PFSK-1 (cell line): ENCODE data around the gene SLC26A8.

Experiments used
- FOXP2 ChIP-seq: optimal IDR thresholded peaks from 2 replicates; pipeline ENCODE3; 2011; ENCODE audit warnings: borderline replicate concordance, control low read depth, inconsistent platforms; ENCODE audit not compliant: insufficient read depth; ENCODE audit errors: extremely low read length, extremely low read depth
- POLR2AphosphoS5 ChIP-seq: IDR thresholded peaks from 2 replicates; pipeline ENCODE4 v1.6.1; 2012; ENCODE audit warnings: low read depth, mild to moderate bottlenecking, control low read depth, low read length, moderate library complexity
- SIN3A ChIP-seq: IDR thresholded peaks from 2 replicates; pipeline ENCODE4 v1.6.1; 2012; ENCODE audit warnings: mild to moderate bottlenecking, low read length, moderate library complexity, borderline replicate concordance; ENCODE audit not compliant: insufficient read depth
- TAF1 ChIP-seq: IDR thresholded peaks from 2 replicates; pipeline ENCODE4 v1.6.1; 2012; ENCODE audit warnings: low read length, control low read depth, borderline replicate concordance; ENCODE audit not compliant: insufficient read depth
- TF ChIP-seq, protein P1 (sequence below), 2 experiments: IDR thresholded peaks; 2 replicates each; pipeline versions ENCODE4 v1.6.1 to v1.8.0; 2011 to 2012; ENCODE audit warnings: low read depth in 2 of 2, low read length in 2 of 2, control low read depth in 1 of 2, inconsistent platforms in 1 of 2, mild to moderate bottlenecking in 1 of 2, moderate library complexity in 1 of 2; ENCODE audit not compliant: insufficient read depth in 1 of 2

The SLC26A8 gene

DNA sequence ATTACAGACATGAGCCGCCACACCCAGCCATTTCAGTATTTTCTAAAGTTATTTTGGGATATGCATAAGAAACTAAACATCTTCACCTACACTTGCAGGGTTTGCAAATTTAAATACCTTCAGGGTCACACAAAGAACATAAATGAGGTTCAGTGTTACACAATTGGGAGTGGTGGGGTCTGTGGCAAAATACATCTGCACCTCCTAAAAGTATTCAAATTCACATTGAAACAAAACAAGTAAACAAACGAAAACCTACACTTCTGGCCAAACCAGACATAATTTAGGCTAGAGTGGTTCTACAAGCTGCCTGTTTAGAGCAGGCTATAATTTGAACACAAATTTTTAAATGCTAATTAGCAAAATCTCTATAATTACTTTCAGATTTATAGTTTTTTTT lies 37.8 kb upstream of the SLC26A8 start:
- TF ChIP-seq POLR2AphosphoS5 (no peak), SIN3A (no peak), FOXP2 (no peak), TAF1 (no peak)
- TF ChIP-seq, protein P1, sequence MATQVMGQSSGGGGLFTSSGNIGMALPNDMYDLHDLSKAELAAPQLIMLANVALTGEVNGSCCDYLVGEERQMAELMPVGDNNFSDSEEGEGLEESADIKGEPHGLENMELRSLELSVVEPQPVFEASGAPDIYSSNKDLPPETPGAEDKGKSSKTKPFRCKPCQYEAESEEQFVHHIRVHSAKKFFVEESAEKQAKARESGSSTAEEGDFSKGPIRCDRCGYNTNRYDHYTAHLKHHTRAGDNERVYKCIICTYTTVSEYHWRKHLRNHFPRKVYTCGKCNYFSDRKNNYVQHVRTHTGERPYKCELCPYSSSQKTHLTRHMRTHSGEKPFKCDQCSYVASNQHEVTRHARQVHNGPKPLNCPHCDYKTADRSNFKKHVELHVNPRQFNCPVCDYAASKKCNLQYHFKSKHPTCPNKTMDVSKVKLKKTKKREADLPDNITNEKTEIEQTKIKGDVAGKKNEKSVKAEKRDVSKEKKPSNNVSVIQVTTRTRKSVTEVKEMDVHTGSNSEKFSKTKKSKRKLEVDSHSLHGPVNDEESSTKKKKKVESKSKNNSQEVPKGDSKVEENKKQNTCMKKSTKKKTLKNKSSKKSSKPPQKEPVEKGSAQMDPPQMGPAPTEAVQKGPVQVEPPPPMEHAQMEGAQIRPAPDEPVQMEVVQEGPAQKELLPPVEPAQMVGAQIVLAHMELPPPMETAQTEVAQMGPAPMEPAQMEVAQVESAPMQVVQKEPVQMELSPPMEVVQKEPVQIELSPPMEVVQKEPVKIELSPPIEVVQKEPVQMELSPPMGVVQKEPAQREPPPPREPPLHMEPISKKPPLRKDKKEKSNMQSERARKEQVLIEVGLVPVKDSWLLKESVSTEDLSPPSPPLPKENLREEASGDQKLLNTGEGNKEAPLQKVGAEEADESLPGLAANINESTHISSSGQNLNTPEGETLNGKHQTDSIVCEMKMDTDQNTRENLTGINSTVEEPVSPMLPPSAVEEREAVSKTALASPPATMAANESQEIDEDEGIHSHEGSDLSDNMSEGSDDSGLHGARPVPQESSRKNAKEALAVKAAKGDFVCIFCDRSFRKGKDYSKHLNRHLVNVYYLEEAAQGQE (IDR thresholded peaks at IDR 0.05; ENCODE audit: insufficient read depth in 1 of 2, low read depth in 2 of 2, low read length in 2 of 2): no peak

DNA sequence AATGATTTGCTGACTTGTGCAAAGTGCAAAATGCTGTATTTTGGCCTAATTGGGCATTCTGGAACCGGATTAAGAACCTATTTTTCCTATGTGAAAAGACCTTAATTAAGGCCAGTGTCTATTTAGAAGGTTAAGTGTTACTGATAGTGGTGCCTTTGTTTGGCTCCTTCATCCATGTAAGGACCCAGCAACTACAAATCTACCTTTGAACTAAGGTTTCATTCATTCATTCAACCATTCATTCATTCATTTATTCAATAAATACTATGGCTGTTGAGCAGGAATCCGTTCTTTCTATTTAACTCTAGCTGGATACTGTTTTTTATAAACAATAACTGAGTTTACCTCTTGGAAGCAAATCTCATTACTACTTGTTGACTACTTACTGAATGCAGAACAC lies 36.8 kb upstream of the SLC26A8 start:
- TF ChIP-seq POLR2AphosphoS5: no peak

DNA sequence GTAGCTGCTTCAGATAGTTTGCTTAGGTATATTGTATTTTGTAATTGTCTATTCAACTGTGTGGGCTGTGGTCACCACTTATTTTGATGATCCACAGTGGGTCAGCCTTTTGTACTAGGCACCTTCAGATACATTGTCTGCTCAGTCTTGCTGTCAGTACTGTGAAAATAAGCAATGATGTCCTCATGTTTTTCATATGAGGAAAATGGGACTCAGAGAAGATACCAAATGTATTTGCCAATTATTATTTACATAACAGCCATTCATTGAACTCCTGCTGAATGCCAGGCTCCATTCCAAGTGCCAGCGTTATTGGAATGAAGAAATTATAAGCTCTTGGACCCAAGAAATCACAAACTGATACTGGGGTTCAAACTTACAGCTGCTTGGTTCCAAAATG lies 31.7 kb upstream of the SLC26A8 start:
- TF ChIP-seq TAF1 (no peak), FOXP2 (no peak), POLR2AphosphoS5 (no peak), SIN3A (no peak)
- TF ChIP-seq, protein P1 (IDR thresholded peaks at IDR 0.05; ENCODE audit: insufficient read depth in 1 of 2, low read depth in 2 of 2, low read length in 2 of 2): no peak

DNA sequence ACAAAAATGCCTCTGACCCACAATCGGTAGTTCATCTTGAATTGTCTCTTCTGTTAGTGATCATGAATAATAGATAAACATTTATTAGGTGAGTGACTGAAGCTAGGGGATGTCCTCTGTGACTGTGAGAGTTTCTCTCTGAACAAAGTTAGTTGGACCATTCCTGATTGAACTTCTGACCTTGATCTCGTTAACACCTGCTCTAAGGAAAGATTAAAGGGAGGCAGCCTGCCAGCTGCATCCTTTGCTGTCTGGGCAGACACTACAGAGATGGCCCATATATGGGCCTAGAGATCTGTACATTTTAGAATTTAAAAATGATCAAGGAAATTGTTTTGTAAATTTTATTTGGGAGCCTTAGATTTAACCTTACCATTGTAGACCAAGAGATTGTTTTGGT lies 30.5 kb upstream of the SLC26A8 start:
- TF ChIP-seq, protein P1 (IDR thresholded peaks at IDR 0.05; ENCODE audit: insufficient read depth in 1 of 2, low read depth in 2 of 2, low read length in 2 of 2): no peak
- TF ChIP-seq TAF1 (no peak), FOXP2 (no peak), SIN3A (no peak), POLR2AphosphoS5 (no peak)

DNA sequence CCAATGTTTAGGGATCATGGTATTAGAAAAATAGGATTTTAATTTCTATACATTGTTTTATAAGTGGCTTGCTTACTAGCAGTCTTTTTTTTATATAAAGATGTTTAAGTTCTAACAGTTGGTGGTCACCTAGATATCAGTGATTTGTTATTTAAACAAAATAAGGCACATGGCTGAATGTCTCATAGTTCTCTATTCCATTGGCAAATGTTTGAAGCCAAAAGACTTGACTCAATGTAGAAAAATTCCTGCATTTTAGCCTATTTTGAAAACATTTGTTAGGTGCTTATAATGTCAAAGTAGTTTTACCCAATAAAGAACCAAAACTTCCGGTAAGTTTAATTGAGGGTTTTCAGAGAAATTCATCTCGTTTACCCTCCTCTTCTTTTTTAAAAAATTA lies 30.0 kb upstream of the SLC26A8 start:
- TF ChIP-seq, protein P1 (IDR thresholded peaks at IDR 0.05; ENCODE audit: insufficient read depth in 1 of 2, low read depth in 2 of 2, low read length in 2 of 2): no peak
- TF ChIP-seq FOXP2 (no peak), TAF1 (no peak), POLR2AphosphoS5 (no peak), SIN3A (no peak)

DNA sequence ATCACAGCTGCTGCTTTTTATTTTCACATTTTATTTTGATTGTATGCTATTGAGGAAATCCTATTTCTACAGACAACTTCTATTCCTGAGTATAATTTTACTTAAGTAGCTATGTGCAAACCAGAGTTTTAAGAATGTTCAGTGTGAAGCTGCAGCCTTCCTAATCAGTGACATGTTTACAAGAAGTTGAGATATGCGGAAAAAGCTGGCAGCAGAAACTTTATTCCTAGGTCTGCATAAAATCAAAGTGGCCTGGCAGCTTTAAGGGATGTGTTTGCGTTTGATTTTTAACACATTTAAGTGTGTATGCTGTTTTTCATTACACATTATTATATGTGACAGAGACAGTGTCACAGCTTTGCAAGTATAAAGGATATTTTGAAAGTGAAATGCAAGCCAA lies 29.4 kb upstream of the SLC26A8 start:
- TF ChIP-seq FOXP2 (no peak), SIN3A (no peak), POLR2AphosphoS5 (no peak), TAF1 (no peak)
- TF ChIP-seq, protein P1 (IDR thresholded peaks at IDR 0.05; ENCODE audit: insufficient read depth in 1 of 2, low read depth in 2 of 2, low read length in 2 of 2): no peak
